HL-60 (cell line): ENCODE measurements around the gene GFRA1.

ENCODE experiments used
- DNase-seq, 2 experiments: peaks; one replicate each; pipeline ENCODE4 v3.0.0-alpha.2; 2010 to 2020; ENCODE audit warnings: low read depth in 1 of 2, low spot score in 1 of 2
- H3K27ac ChIP-seq: fragments of 250-450 bp; sonication (Bioruptor Pico); replicated peaks from 2 replicates; pipeline ENCODE4 v1.5.1; 2020; ENCODE audit warnings: mild to moderate bottlenecking, moderate library complexity
- H3K27me3 ChIP-seq: fragments of 250-450 bp; sonication (Bioruptor Pico); 2 replicates; pipeline ENCODE4 v1.5.1; 2021; ENCODE audit warnings: mild to moderate bottlenecking, moderate library complexity; ENCODE audit not compliant: insufficient read depth, poor library complexity, severe bottlenecking
- H3K4me3 ChIP-seq: replicated peaks from 2 replicates; pipeline ENCODE4 v1.5.1; 2011; ENCODE audit warnings: mild to moderate bottlenecking, control low read depth, low read length; ENCODE audit not compliant: insufficient read depth
- GABPA ChIP-seq: IDR thresholded peaks from 2 replicates; pipeline ENCODE4 v1.6.1; 2012; ENCODE audit warnings: low read depth
- POLR2AphosphoS5 ChIP-seq: IDR thresholded peaks from 2 replicates; pipeline ENCODE4 v1.6.1; 2012; ENCODE audit warnings: low read depth
- SPI1 ChIP-seq: IDR thresholded peaks from 2 replicates; pipeline ENCODE4 v1.6.1; 2012; ENCODE audit warnings: low read depth, mild to moderate bottlenecking, borderline replicate concordance
- TF ChIP-seq, protein P1 (sequence below): IDR thresholded peaks from one replicate; pipeline ENCODE4 v1.5.1; 2011; ENCODE audit warnings: low read length, control low read depth, inconsistent platforms; ENCODE audit not compliant: insufficient read depth
- TF ChIP-seq, protein P2 (sequence below): IDR thresholded peaks from 2 replicates; pipeline ENCODE4 v1.6.1; 2012; ENCODE audit warnings: low read depth; ENCODE audit not compliant: insufficient replicate concordance

The GFRA1 gene

DNA sequence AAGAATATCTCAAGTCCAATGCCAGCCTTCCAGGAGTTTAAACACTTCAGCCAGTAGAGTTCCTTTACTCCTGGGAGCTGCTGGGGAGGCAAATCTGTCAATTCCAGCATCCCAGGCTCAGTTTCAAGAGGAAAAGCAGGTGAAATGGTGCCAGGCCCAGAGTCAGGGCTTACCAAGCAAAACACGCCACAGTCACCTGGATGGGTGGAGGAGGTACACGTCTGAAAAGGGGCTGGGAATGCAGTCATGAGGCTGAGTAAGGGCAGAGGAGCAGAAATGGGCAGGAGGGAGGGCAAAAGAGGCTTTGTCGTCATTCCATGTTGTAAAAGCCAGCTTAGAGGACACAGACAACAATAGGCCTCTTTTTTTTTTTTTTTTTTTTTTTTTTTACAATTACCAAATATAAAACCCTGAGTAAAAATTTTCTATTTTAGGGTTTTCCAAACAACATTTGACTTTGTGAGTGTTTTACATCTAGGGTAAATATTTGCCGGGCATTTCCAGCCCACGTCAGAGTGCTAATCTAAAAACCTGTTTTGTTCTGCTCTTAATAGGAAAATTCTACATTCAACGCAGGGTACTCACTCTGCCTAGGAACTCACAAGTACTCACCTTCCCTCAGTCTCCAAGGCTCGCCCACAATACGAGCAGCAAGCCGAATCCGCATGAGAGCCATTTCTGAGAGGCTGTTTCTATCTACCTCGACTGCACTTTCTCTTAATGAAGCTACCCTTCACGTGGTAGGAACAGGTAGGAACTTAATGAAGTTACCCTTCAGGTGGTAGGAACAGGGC lies 21.2 kb downstream of the GFRA1 start:
- TF ChIP-seq, protein P1, sequence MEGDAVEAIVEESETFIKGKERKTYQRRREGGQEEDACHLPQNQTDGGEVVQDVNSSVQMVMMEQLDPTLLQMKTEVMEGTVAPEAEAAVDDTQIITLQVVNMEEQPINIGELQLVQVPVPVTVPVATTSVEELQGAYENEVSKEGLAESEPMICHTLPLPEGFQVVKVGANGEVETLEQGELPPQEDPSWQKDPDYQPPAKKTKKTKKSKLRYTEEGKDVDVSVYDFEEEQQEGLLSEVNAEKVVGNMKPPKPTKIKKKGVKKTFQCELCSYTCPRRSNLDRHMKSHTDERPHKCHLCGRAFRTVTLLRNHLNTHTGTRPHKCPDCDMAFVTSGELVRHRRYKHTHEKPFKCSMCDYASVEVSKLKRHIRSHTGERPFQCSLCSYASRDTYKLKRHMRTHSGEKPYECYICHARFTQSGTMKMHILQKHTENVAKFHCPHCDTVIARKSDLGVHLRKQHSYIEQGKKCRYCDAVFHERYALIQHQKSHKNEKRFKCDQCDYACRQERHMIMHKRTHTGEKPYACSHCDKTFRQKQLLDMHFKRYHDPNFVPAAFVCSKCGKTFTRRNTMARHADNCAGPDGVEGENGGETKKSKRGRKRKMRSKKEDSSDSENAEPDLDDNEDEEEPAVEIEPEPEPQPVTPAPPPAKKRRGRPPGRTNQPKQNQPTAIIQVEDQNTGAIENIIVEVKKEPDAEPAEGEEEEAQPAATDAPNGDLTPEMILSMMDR = no peak
- no peak for TF ChIP-seq GABPA
- no peak for TF ChIP-seq SPI1
- TF ChIP-seq, protein P2, sequence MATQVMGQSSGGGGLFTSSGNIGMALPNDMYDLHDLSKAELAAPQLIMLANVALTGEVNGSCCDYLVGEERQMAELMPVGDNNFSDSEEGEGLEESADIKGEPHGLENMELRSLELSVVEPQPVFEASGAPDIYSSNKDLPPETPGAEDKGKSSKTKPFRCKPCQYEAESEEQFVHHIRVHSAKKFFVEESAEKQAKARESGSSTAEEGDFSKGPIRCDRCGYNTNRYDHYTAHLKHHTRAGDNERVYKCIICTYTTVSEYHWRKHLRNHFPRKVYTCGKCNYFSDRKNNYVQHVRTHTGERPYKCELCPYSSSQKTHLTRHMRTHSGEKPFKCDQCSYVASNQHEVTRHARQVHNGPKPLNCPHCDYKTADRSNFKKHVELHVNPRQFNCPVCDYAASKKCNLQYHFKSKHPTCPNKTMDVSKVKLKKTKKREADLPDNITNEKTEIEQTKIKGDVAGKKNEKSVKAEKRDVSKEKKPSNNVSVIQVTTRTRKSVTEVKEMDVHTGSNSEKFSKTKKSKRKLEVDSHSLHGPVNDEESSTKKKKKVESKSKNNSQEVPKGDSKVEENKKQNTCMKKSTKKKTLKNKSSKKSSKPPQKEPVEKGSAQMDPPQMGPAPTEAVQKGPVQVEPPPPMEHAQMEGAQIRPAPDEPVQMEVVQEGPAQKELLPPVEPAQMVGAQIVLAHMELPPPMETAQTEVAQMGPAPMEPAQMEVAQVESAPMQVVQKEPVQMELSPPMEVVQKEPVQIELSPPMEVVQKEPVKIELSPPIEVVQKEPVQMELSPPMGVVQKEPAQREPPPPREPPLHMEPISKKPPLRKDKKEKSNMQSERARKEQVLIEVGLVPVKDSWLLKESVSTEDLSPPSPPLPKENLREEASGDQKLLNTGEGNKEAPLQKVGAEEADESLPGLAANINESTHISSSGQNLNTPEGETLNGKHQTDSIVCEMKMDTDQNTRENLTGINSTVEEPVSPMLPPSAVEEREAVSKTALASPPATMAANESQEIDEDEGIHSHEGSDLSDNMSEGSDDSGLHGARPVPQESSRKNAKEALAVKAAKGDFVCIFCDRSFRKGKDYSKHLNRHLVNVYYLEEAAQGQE = no peak
- TF ChIP-seq POLR2AphosphoS5 = no peak
- H3K4me3 ChIP-seq = no peak overlapping the region
- DNase-seq = no peak
- H3K27me3 ChIP-seq = no peaks in the 10 kb centered on the region
- H3K27ac ChIP-seq = no peak overlapping the region

- TF ChIP-seq, protein P2 = no peak
- TF ChIP-seq GABPA (no peak), POLR2AphosphoS5 (no peak), SPI1 (no peak)
- TF ChIP-seq, protein P1 = no peak
- Histone ChIP-seq H3K27me3 (no peaks in the 10 kb centered on the region), H3K4me3 (no peak overlapping the region), H3K27ac (no peak overlapping the region)
- DNase-seq = no peak
Observed at GRCh38 chr10:116247691-116248090, 25.3 kb downstream of the GFRA1 start.

DNA sequence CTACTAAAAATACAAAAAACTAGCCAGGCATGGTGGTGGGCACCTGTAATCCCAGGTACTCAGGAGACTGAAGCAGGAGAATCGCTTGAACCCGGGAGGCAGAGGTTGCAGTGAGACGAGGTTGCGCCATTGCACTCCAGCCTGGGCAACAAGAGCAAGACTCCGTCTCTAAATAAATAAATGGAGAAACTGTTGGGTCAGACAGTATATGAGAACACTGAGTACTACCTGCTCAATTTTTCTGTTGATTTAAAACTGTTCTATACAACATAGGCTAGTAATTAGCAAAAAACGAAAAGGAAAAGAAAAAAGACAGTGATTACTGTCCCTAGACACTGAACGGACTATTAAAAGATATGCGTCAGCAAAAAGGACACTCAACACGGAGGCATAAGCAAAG lies 26.7 kb downstream of the GFRA1 start:
- no peak for DNase-seq
- TF ChIP-seq, protein P1 = no peak
- no peak for TF ChIP-seq POLR2AphosphoS5
- no peak for TF ChIP-seq GABPA
- TF ChIP-seq SPI1 = no peak
- TF ChIP-seq, protein P2 = no peak
- no peak overlapping the region for H3K27ac ChIP-seq
- H3K27me3 ChIP-seq = no peaks in the 10 kb centered on the region
- H3K4me3 ChIP-seq = no peak overlapping the region
